Cerebellar nuclear complex (tissue), 1 donor: ENCODE data around the gene GSG1L.

ENCODE experiments used
- DNase-seq, 2 experiments: peaks; one replicate each; lab custom pipeline; 2025; lab: John Stamatoyannopoulos, UW

Gene GSG1L

DNA sequence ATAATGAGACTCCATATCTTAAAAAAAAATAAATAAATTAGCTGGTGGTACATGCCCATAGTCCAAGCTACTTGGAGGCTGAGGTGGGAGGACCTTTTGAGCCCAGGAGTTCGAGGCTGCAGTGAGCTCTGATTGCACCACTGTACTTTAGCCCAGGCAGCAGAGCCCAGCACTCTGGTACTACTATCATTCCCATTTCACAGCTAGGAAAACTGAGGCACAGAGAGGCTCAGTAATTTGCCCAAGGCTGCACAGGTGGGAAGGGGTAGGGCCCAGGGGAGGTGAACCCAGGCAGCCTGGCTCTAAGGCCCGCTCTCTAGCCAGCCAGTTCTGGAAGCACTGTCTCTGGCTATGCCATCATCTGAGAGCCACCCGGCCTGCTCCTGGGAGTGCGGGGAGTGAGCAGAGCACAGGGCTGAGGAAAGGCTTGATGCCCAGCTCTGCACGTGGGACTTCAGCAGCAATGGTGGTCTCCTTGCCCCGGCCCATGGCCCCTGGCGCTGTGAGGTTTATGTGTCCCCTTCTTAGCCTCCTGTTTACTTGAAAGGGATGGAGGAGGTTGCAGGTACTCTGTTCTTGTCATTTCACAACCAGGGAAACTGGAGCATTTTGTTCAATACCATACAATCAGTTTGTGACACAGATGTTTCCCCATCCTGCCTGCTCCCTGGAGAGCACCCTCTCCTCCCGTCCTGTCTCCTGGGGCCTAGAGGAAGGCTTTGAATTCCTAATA, 291.3 kb downstream of the GSG1L start:
- DNase-seq, result no peak

DNA sequence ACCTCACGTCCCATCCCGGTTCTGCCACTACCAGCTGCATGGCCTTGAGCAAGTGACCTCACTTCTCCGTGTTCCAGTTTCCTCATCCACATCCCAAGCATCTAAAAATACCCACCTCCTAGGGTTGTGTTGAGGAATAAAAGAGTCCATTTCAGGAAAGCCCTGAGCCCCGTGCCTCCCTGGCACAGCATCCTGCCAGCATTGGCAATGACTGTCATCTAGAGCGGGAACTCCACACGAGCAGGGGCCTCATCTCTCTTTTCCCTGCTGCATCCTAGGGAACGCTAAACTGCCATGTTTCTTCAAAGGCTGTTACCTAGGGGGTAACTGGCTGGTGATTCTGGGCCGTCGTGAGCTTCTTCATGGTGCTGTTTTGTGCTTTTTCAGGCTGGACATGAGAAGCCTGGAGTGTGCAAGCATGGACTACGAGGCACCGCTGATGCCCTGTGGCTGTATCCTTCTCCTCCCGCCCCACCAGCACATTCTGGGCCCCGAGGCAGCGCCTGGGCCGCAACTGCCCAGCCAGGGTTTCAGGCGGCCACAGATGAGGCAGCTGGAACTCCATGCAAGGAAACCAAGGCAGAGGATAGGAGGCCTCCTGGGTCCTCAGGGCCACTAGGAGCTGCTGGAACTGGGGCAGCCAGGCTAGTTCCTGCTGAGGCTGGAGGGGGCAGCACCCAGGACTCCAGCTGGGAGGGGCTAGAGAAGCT, 292.2 kb downstream of the GSG1L start:
- DNase-seq, result no peak

- no peak for DNase-seq
These were observed 293.0 kb downstream of the GSG1L start for GRCh38 chr16:27770271-27771196.

- no peak for DNase-seq
These were observed 293.8 kb downstream of the GSG1L start for GRCh38 chr16:27769561-27770255.

- DNase-seq, result peak in 1 of 2 experiments; percentile 70
These were observed 294.8 kb downstream of the GSG1L start for GRCh38 chr16:27768651-27769272.

DNA sequence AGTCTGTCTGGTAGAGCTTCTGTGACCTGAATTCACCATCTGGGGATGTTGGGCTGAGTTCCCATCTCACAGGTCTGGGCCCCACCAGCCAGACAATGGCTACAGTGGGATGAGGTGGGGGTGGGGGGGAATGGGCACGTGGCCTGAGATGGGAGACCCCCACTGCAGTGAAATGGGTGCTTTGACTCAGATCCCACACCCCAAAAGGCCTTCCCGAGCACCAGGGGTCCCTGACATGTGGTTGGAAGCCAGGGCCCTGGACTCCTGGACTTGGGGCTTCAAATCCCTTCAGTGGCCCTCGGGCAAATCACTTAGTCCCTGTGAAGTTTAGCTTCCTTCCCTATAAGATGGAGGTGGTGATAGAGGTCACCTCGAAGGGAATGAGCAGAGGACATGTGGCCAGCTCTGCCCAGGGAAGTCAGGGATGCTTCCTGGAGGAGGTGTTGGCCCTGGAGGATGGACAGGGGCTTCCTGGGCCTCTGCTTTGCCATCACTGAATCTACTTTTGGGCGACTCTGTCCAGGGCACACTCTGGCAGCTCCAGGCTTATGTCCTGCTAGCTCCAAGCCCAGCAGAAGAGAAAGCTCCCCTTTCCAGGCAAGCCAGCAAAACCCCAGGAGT, 295.4 kb downstream of the GSG1L start:
- DNase-seq, result no peak

- DNase-seq, result no peak
These were observed 296.4 kb downstream of the GSG1L start for GRCh38 chr16:27767081-27767480.

GRCh38 chr16:27766236-27766925, 297.1 kb downstream of the GSG1L start:
- no peak for DNase-seq

GRCh38 chr16:27764869-27765675, 298.4 kb downstream of the GSG1L start:
- no peak for DNase-seq

- DNase-seq, result no peak
These were observed 299.1 kb downstream of the GSG1L start for GRCh38 chr16:27764427-27764826.

GRCh38 chr16:27762441-27762840, 301.1 kb downstream of the GSG1L start:
- no peak for DNase-seq

DNA sequence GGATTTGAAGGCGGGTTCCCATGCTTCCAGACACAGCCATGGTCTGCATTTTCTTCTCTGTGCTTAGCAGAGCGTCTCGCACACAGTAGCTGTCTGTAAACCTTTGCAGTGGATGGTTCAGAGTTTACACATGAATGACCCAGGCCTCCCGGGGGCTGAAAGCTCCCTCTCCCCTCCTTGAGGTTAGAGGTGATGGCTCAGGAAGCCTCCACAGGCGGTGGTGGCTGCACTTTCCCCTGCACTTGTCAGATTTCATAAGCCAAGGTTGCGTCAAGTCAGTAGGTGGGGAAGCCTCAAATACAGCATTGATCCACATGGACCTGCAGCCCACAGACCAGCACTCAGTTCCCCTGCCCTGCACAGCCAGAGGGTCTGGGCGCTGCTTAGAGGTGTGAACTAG, 301.7 kb downstream of the GSG1L start:
- DNase-seq, result no peak

DNA sequence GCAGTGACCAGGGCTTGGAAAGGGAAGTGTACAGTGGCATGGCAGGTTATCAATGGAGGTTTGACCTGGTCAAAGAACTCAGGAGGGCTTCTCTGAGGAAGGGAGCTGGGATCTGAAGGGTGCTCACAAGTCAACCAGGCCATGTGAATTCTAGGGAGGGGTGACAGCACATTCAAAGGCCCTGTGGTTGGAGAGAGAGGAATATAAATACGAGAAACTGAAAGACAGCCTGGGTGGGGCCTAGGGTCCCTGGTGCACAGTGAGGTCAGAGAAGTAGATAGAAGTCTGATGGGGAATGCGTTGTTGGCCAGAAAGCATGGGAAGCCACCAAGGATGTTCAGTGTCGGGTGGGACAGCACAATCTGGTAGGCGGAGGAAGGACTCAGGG, 302.7 kb downstream of the GSG1L start:
- DNase-seq, result no peak

GRCh38 chr16:27759967-27760788, 303.3 kb downstream of the GSG1L start:
- no peak for DNase-seq

DNA sequence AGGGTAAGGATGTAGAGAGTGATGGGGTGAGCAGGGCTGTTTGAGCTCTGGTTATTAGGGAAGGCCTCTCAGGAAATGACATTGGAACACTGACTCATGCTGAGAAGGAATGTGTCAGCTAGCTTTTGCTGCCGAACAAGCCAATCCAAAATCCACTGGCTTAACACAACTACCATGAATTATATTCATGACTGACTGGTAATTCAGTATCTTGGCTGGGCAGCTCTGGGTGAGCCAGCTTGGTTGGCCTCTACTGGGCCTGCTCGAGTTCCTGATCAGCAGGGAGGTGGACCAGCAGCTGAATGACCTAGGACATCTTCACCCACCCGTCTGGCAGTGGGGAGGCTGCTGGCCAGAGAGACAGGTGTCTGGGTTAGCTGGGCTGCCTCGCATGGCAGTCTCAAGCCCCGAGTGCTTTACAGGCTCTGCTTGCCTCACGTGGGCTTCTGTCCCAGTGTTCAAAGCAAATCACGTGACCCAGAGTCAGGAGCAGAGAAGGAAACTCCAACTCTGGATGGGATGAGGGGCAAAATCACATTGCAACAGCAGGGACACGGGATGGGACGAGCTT, 304.1 kb downstream of the GSG1L start:
- no peak for DNase-seq

DNA sequence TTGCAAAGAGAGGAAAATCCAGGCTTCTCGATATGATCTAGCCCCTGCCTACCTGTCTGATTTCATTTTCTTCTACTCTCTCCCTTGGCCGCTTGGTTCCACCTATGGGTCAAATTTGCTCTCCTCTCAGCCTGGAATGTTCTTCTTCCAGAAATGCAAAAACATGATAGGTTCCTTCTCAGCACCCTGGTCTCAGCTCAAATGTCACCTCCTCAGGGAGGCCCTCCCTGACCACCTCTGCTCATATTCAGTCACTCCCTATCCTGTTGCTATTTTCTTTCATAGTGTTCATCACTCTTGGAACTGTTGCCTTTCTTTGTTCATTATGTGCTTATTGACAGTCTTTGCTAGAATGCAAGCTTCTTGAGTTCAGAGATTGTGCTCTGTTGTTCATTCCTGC, 305.0 kb downstream of the GSG1L start:
- no peak for DNase-seq

DNA sequence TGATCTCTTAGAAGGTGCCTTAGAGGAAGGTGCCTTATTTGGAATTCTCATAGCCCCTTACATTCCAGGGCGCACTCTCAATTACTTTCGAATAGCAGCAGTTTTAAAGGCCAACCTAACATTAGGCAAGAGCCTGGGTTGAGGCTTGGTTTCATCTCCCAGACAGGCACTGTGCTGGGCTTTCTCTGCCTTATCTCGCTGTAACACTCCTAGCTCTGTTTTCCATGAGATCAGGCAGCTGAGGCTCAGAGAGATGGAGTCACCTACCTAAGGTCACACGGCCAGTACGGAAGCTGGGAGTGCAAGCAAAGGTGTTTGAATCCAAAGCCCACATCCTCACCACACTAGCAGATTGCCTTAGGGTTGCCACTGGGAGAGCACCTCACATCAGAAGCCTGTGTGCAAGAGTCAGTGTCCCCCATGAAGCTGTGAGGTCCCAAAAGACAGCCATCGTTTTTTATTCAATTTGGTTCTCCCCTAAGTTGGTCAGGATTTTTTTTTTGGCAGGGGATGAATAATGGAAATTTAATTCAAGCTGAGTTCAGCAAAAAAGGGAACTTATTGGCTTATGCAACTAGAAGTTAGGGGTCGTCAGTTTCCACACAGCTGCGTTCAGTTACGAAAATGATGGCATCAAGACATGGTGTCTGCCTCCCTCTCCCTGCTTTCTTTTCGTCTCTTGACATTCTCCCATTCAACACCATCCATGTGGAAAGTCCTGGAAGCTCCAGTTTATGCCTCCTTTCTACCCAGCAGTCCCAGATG, 307.1 kb downstream of the GSG1L start:
- DNase-seq, result no peak
